Lower leg skin (tissue), 3 donors: ENCODE data around the gene KCNMB2.

Experiments
- CTCF ChIP-seq, 3 donors: fragments of 450-650 bp; IDR thresholded peaks; one replicate each; pipeline ENCODE4 v1.5.1; 2016; ENCODE audit warnings: antibody characterized with exemption in 3 of 3, mild to moderate bottlenecking in 3 of 3, moderate library complexity in 2 of 3
- POLR2A ChIP-seq, 2 donors: fragments of 450-650 bp; IDR thresholded peaks; one replicate each; pipeline ENCODE4 v1.6.1; 2016 to 2017; ENCODE audit warnings: antibody characterized with exemption in 2 of 2, mild to moderate bottlenecking in 1 of 2, moderate library complexity in 1 of 2

DNA sequence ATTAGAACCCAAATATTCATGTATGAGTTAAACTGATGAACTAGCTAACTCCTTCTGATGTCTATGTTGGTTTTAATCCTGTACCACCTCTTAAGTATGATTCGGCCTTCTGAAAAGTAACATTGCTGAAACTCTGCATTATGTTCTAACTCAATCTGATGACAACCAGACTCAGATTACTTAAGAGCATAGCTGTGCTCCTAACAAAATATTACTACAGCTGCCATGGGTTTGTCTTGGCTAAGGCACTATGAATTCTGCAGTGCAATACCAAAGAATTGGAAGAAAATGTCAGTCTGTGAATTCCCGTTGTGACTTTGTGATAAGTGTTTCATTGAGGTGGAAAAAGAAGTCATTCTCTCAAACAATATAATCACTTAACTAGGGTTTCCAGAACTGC lies 311.0 kb downstream of the KCNMB2 start:
- TF ChIP-seq CTCF (IDR thresholded peaks at IDR 0.05), result no peak
- TF ChIP-seq POLR2A (IDR thresholded peaks at IDR 0.05), result no peak
